ENCODE measurements around the gene TIMM44.
"Not testable (repeated sequence)": the region's sequence is repeated elsewhere in the genome, so short reads cannot be mapped to it uniquely, and the experiment has no call there.

Gene TIMM44

DNA sequence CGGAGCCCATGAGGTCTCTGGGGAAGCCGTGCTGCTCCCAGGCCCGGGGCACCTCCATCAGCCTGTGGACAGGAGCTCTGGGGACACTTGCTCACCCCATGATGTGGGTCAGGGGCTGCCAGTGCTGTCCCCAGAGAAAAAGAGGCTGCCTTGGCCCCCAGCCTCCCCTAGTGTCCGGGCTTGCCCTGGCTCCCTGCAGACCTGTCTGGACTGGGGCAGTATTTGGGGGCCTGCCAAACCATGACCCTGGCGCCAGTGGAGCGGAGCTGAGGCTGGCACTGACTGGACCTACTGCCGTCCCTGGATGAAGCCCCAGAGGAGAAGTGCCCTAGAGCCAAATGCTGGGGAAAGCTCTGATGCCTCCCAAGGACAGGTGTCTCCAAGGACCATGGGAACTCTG, 31.6 kb upstream of the TIMM44 start:
- DNase-seq: no peak

DNA sequence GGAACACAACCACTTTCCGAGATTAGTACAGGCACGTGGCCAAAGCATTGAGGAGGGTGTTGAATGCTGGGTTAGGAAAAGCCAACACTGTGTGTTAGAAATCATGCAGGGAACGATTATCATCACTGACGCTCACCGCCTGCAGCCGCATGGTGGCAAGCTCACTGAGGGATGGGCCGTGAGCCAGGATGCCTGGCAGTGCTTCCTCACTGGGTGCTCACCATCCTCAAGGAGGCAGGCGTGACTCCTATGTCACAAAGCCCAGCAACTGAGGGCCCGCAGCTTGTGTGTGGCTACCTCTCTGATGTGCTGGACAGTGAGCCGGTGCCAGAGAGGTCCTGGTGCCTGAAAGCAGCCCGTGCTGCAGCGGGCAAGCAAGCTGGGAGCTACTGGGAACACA, 30.4 kb upstream of the TIMM44 start:
- no peak for DNase-seq

DNA sequence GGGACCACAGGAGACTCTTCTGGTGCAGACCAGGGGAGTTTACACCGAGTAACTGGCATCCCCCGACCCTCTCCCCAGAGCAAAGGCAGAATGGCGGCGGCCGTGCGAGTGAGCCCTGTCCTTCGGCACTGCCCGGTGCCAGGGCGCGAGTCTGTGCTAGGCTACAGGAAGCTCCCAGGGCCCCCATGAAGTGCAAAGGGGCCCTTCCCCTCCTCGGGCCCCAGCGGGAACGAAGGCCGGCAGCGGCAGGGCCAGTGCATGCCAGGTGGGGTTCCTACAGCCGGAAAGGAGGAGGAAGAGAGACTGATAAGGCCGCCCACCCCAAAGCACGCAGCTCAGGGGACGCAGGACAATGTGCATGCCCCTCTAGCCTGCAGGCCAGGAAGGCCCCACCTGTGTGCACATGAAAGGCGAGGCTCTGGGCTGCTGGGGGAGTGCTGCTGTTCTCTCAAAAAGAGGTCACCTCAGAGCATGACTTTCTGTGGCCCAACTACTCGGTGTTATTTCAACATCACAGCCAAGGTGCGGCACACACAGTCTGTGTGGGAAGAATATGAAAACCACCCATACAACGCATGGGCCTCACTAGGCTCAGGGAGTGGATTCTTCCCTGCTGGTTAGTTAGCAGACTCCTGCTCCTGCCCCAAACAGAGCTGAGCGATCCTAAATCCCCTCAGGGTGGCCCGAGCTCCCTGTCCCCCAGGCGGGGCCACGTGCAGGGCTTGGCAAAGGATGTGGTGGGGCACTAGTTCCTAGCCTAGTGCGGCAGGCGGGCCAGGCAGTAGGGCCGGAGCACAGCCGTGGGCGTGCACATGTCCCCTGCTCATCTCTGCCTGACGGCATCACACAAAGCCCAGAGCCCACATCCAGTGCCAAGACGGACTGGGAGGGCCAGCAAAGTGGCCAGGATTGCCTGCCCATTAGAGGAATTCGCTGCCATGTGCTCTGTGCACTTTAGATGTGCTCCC, 28.4 kb upstream of the TIMM44 start:
- no peak for DNase-seq

DNA sequence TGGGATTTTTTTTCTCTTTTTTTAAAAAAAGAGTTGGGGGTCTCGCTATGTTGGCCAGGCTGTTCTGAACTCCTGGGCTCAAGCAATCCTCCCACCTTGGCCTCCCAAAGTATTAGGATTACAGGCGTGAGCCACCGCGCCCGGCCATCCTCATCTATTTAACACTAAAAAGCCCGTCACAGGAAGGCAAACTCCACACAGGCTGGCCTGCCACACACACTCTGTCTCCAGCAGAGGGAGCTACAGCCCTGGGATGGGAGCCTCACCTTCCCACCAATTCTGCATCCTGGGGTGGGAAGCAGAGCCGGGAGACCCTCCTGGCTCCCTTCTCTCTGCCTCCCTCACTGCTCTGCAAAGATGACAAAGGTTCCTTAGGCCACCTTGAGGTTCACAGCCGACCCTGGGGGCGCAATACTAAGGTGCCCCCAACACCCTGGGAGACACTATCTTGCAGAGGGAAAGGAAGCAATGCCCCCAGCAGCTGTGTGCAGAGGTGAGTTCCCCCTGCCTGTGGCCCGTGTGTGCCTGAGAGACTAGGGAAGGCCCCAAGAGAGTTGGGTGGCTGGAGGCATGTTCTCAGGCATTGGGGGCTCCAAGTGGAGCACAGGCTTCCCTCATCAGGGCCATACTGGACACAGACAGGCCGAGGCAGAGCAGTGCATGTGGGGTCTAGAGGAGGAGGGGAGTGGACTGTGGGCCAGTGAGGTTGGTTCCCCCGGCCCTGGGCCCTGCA, 27.4 kb upstream of the TIMM44 start:
- no peak for DNase-seq

DNA sequence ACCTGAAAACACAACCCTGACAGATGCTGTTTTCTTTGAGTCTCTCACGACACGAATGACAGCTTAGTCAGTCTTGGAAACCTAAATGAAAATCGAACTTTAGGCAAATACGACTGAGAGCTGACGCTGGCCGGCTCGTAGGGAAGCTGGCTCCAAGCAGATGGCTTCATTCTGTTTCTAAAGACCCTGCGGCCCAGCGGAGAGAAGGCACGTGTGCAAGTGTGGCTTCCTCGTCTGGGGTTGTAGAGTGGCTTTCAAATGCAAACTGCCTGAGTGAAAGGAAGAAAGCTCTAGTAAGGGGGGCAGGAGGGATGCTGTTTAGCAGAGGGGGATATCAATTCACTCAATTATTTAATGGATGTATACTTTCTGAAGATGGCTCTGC, 26.1 kb upstream of the TIMM44 start:
- DNase-seq: no peak

DNA sequence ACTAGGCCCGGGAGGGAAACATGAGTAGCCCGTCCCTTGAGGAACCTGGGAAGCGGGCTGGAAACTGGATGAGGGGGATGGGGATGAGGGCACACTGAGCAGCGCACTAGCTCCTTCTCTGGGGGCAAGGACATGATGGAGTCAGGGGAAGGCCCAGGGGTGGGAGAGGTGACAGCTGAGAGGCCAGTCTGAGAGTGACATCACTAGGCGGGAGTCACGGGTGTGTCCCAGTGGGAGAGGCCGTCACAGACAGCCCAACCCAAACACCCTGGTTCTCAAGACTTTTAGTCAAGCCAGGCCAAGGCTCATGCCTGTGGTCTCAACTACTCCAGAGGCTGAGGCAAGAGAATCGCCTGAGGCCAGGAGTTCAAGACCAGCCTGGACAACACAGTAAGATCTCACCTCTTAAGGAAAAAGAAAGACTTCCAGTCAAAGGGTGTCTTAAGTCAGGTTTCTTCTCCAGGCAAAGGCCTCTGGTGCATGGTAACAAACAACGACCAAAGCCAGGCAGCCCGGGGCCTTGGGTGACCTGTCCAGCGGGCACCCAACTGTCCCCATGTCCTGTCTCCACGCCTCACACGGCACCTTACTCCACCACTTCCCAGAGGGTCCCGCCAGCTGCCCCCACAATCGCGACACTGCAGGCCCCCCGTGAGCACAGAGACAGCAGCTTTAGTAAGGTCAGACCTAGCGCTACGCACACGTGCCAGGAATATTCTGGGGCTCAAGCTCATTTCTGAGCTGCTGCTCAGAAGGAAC, 25.5 kb upstream of the TIMM44 start:
- no peak for DNase-seq

DNA sequence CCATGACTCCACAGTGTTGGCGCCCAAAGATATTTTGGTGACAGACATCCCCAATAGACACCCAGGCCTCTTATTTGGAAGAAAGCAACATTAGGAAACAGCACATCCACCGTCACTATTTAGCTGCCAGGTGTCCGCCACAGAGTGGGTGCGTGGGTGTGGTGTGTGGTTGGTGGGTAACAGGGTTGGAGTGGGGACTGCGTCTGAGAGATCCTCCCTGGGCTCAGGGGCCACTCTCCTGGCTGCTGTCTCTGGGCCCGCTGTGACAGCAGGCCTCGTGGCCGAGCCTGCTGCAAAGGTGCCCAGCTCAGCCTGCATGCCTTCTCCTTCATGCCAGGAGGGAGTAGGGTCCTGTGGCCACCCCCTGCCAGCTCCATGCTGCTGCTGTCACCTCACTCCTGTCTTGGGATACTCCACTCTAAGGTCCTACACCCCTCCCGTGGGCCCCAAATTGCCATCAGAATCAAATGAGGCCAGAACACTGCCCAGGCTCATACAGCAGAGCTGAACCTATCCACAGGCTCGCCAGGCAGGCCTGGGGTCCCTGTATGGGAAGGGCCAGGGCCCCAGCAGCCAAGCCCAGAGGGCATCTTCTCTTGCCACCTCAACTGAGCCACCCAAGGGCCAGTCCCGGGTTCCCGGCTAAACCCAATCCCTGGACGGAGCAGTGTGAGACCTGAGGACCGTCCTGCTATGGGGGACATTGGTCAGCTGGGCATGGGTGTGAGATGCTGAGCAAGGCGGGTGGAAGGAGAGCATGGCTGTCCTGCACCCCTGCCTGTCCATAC, 24.7 kb upstream of the TIMM44 start:
- DNase-seq: no peak

DNA sequence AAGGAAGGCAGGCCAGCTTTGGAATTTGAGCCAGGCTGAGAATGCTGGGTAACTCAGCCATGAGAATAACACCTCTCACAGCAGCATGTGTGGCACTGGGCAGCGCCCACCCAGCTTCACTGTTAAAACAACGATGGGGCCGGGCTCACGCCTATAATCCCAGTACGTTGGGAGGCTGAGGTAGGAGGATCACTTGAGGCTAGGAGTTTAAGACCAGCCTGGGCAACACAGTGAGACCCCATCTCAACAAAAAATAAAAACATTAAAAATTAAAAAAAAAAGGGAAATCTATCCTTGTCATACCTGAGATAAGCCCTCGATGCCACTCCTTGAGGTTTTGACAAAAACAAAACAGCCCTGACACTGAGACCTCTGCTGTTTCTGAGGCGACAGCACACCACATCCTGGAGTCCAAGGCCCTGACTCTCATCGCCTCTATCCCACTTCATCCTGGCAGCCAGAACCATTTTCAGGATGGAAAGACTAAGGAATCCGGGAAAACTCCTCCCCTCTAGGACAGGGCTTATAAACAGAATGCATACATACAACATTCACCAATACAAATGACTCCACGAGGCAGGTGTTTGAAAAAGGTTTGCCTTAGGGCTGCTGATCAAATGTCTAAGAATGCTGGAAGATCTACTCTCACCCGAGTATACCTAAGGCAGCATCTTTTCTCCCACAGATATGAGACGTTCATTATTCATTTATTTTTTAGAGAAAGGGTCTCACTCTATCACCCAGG, 22.6 kb upstream of the TIMM44 start:
- no peak for DNase-seq

DNA sequence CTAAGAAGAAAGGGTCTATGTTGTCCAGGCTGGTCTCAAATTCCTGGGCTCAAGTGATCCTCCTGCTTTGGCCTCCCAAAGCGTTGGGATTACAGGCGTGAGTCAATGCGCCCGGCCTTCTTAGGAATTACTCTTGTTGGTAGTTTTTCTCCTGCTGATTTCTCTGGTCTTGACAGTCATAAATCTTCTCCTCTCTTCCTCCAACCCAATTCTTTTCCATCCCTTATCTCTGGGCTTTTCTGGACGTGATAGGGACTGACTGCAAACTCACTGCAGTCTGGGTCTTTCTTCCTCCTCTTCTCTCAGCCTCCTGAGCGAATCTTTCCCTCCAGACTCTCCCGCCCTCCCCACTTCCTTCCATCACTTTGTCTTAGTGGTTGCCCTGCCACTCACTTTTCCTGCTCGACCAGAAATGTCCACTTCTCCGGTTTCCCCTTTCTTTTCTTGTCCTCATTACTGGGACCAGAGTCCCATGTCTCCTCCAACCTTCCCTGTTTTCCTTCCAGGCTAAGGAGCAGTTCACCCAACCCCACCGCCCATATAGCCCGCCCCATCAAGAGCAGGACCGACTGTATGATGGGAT, 21.9 kb upstream of the TIMM44 start:
- DNase-seq: no peak

DNA sequence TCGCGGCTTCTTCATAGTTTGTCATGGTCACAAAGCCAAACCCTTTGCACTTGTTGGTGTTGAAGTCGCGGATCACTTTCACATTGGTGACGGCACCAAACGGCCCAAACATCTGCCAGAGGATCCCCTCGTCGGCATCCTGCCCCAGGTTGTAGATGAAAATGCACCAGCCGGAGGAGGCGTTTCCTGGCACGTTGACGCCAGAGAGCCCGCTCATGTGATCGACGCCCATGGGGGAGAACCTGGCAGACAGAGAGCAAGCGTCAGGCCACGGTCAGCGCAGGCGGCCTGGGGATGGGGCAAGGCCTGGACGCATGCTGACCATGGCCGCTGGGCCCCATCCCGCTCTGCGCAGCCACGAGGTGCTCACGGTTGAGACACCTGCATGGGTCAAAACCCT, 20.1 kb upstream of the TIMM44 start:
- DNase-seq: no peak

DNA sequence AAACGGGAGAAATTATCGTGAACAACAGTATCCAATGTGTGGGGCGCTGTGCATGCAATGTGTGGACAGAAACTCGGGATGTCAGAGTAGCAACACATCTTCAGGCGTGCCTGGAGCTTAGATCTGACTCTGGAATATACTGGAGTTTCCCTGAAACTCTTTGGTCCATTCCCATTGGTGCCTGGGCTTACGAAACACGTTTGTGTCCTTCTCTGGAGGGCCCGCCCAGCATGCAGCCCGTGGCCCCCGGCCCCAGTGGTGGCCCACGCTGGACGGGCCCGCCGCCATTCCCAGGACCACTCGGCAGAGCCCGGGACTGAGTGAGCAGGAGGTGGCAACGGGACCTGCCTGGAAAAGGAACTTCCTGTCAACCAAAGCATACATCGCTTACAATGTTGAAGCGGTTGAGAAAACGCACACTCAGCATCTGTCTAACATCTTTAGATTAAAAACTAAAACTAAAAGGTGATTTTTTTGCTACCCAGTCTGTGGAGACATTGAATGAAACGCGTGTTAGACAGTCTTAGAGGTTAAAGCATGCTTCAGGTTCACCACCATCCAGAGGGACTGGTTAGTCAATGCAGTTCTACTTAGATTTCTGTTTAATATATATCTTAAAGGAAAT, 19.3 kb upstream of the TIMM44 start:
- no peak for DNase-seq

DNA sequence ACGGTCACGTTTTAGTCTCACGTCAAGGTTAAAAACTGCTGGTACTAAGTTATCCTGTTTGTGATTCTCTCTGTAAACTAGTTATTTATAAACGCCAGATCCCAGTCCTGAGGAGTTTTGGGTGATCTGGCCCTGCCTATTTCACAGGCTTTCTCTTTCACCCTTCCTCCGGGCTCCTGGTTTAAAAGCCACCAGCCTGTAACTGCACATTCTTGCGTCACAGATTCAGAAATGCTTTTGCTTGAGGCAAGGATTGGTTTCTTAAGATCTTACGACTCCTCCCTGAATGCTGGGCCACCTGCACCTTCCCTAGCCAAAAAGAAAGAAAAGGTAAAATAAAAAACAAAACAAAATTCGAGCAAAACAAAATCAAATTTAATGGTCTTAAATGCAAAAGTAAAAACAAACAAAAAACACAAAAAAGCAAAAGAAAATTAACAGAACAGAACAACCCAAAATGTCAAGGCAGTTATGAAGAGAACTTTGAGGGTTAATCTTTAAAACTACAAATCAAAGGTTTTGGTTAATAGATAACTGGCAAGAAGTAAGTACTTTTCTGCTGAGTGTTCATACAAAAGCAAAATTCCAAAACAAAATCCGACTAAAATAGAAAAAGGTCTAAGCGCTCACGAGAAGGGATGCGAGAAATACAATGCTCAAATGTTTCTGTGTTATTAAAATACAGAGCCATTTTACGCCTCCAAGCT, 18.6 kb upstream of the TIMM44 start:
- DNase-seq: no peak

DNA sequence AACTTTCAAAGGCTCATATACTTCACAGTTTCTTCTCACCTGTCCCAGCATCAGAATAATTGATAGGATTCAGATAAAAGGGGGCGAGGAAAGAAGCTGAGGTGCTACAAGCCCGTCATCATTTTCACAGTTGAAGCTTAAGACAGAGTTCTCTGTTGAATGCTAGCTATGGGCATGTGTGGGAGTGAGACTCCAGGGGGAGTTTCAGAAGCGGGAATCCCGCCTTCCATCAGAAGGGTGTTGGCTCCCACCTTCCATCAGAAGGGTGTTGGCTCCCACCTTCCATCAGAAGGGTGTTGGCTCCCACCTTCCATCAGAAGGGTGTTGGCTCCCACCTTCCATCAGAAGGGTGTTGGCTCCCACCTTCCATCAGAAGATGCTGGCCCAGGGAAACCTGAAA, 17.6 kb upstream of the TIMM44 start:
- DNase-seq: not testable (repeated sequence)

DNA sequence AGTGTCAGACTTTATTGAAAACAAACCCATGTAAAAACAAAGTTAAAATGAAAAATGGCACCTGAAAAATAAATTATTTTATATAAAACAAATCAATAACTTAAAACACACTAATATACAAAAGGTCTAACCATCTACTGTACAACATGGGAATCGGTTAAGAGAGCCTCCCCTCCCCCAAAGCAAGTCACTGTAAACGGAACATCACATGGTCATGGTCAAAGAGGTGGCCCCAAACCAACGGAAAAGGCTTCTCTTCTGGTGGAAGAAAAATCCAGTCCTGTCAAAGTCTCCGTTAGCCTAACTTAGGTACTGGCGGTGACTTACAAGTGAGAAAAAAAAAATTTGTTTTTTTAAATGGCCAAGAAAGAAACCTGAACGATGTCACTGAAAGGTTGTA, 15.7 kb upstream of the TIMM44 start:
- no peak for DNase-seq

DNA sequence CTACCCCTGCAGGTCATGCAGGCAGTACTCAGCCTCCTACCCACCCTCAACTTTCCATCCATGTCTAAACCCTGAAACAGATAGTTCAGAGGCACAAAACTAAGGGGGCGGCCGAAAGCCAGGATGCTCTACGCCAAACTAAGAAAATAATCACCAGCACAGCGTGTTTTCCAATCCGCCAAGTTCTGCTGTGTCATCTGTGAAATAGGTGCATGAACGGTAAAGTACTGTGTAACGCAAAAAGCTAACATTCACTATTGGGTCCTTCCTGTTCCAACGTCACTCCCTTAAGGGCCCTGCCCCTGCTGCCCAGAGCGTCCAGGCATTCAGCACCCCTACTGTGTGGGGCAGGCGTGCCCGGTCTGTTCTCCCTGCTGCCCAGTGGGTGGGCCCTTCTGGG, 12.2 kb upstream of the TIMM44 start:
- no peak for DNase-seq

DNA sequence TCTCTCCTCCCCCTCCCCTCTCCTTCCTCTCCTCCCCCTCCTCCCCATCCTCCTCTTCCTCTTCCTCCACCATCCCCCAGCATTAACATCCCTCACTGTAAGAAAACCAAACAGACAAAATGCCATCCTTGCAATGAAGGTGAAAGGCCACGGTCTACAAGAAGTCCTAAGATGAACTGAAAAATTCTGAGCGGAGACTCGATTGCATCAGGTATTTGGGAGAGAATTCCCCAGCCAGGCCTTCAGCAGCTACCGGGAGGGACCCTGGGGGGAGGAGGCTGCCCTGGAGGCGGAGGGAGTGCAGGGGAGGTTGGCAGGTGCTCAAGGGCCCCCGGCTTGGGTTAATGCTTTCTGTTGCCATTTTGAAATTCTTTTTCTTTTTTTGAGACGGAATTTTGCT, 10.1 kb upstream of the TIMM44 start:
- DNase-seq: no peak

DNA sequence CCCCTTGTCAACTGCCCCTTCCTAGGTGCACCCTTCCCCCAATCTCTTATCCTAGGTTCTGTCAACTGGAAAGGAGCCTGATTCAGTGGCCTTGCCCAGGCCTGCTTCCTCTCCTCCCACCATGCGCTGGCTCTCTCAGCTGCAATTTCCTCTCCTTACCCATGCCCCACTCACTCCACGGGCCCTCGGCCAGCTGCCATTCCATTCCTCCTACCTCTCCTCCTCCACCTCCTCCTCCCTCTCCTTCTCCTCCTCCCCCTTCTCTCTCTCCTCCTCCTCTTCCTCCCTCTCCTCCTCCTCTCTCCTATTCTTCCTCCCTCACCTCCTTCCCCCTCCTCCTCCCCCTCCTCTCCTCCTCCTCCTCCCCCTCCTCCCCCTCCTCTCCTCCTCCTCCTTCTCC, 9.6 kb upstream of the TIMM44 start:
- DNase-seq: peak; percentile 13

DNA sequence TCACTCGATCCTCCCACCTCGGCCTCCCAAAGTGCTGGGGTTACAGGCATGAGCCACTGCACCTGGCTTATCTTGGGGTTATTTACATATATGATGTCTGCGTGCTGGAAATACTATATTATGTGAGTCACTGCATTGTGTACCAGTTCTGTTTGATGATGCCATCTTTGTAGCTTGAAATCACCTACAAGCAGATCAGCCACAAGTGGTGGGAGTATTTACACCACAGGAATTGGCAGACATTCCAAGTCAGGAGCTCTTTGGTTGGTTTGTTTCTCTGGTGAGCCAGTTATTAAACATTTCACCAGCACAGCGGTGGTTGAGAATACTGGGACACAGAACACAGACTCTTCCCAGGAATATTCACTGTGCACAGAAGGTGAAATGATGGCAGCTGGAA, 4.5 kb upstream of the TIMM44 start:
- DNase-seq: no peak

DNA sequence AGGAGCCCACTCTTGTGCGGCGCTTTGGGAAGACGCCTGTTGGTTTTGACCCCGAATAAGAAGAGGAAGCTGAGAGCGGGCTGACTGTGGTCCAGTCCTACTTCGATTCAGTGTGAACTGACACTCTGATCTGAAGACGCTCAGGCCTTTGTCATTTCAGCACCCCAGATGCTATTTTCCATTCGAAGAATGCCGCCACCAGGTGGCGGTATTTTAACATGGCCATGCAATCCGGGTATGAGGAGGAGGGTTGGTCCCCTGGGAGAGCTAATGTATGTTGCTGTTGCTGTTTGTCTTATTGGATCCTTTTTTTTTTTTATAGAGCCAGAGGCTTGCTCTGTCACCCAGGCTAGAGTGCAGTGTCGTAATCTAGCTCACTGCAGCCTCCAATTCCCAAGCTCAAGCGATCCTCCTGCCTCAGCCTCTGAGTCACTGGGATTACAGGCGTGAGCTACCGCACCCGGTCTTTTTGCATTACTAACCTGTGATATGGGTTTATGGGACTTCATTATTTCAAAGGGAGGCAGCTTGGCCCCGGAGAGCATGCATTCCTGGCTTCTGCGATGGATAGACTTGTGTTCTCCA, 803 bp upstream of the TIMM44 start:
- peak; percentile 77 for DNase-seq

DNA sequence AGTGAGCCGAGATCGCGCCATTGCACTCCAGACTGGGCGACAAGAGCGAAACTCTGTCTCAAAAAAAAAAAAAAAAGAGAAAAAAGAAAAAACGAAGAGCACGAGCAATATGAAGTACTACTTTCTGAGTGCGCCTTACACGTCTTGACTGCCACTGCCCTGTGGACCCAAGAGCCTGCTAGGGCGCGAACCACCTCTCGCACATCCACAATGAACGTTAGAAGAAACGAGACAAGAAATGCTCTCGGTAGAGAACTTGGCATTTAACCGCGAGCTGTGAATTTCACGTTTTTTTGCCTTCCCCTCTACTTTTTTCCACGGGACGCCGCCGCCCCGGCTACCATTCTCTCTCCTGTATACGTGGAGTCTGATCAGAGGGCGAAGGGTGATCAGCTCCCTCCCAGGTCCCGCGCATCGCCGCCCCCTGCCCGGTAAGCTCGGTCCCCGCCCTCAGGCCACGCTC, 454 bp downstream of the TIMM44 start:
- DNase-seq: no peak

All from kidney glomerular epithelial cell (primary cell).